ENCODE measurements around the gene EDIL3.

- TF ChIP-seq CTCF (IDR thresholded peaks at IDR 0.05; ENCODE audit: control extremely low read depth in 1 of 3, insufficient read depth in 1 of 3, low read depth in 1 of 3, low read length in 3 of 3) (no peak), TEAD4 (IDR thresholded peaks at IDR 0.05; ENCODE audit: low read depth, low read length) (no peak), EZH2 (IDR thresholded peaks at IDR 0.05; ENCODE audit: low read depth, low read length, severe bottlenecking) (no peak), CBX5 (IDR thresholded peaks at IDR 0.05; ENCODE audit: low read depth, low read length) (no peak), RXRA (IDR thresholded peaks at IDR 0.05; ENCODE audit: insufficient read depth, low read depth, low read length) (no peak), RAD21 (IDR thresholded peaks at IDR 0.05 in 1 of 2, conservative IDR thresholded peaks at IDR 0.05 in 1 of 2; ENCODE audit: low read depth in 2 of 2, low read length in 2 of 2) (no peak), EP300 (IDR thresholded peaks at IDR 0.05; ENCODE audit: borderline replicate concordance in 1 of 2, low read depth in 2 of 2, low read length in 2 of 2) (no peak), ZNF274 (IDR thresholded peaks at IDR 0.05; ENCODE audit: borderline replicate concordance, extremely low read depth, low read length) (no peak)
Observed at GRCh38 chr5:84381502-84382362, 2.9 kb downstream of the EDIL3 start.

Measured in H1 (cell line).